Pancreas (tissue), 10 donors: ENCODE measurements around the gene RBBP8. TPM values are rescaled to one million over a fixed set of nuclear protein-coding genes. Genes with fewer than 3 reads are reported as not detected.

Experiments used
- ATAC-seq, 4 donors: fragments of 200-7000 bp; cut with Tn5 transposase; one replicate each; pipeline versions ENCODE4 v1.8.0 to v1.9.1; 2020; ENCODE audit warnings: mild to moderate bottlenecking in 4 of 4, moderate library complexity in 4 of 4
- DNase-seq, 6 donors: peaks; one replicate each; pipeline ENCODE4 v3.0.0-alpha.2; 2020
- FAIRE-seq: peaks from 2 replicates; lab custom pipeline; 2012; peaks lifted over from hg19 to GRCh38; lab: Jason Lieb, UNC
- H3K27ac ChIP-seq, 4 donors: fragments of 200-600 bp; sonication (generic); 1 replicate in 3 of 4; 2 replicates in 1 of 4; pipeline versions ENCODE4 v1.5.0 to v1.8.0; 2020
- H3K27me3 ChIP-seq, 4 donors: fragments of 200-600 bp; one replicate each; pipeline ENCODE4 v1.8.0; 2021
- H3K36me3 ChIP-seq, 3 donors: fragments of 200-600 bp; sonication (generic) in 1 of 3; one replicate each; pipeline versions ENCODE4 v1.5.0 to v1.8.0; 2020 to 2021
- H3K4me1 ChIP-seq, 3 donors: fragments of 200-600 bp; one replicate each; pipeline ENCODE4 v1.8.0; 2021
- H3K4me3 ChIP-seq, 4 donors: fragments of 200-600 bp; sonication (generic) in 2 of 4; one replicate each; pipeline versions ENCODE4 v1.5.0 to v1.8.0; 2020 to 2021
- H3K9me3 ChIP-seq, 4 donors: fragments of 200-600 bp; one replicate each; pipeline ENCODE4 v1.8.0; 2021
- WGBS, 2 donors: extraction: QIAGEN DNeasy Blood & Tissue Kit; methylation state at CpG; one replicate each; pipeline ENCODE4 v1.1.7; 2013; 5-methylcytosine and 5-hydroxymethylcytosine counted together
- intact Hi-C, 3 donors: fragments of 100-400 bp; cut with DNase I; formaldehyde crosslinking; loops; one replicate each; pipeline versions ENCODE4 v1.11.1 to v1.14.2; 2022
- polyA plus RNA-seq, 2 donors: library from polyadenylated mRNA; stranded (reverse); fragments of 200-250 nt; gene quantifications; one replicate each; pipeline ENCODE4 v1.2.3, GENCODE V29; 2013
- total RNA-seq, 6 donors: library from RNA; stranded (reverse); fragmentation: NEBNext Ultra II Directional in 4 of 6; extraction: Animal tissue kit (Norgen Biotek cat#: 25700) in 4 of 6; gene quantifications; one replicate each; pipeline versions ENCODE4 v1.2.1 to v1.2.4, GENCODE V29; 2021 to 2023
- TF ChIP-seq, protein P1 (sequence below), 4 donors: fragments of 200-600 bp; sonication (generic) in 3 of 4; IDR thresholded peaks; one replicate each; pipeline versions ENCODE4 v1.5.0 to v1.8.0; 2021; ENCODE audit warnings: antibody characterized with exemption in 4 of 4
- donor health status: healthy with polysubstance abuse.
- donor health status: DM: no; HTN: no; CAD: no; lungs with moderate emphysema.
- donor health status: DM: no; HTN: no; CAD: no.
- donor health status: control.
- donor health status: control.
- donor health status: Bipolar disorder and iron deficiency.
- donor health status: DM: yes; HTN: yes; CAD: no.
- donor health status: DM: no; HTN: no; CAD: no.
- donor health status: DM: no; HTN: no; CAD: no.
- donor health status: DM: yes; HTN: yes; CAD: no.

The RBBP8 gene
- total and polyA plus RNA-seq, 8 donors: 10.9 to 32.7 (median 19.0) TPM

GRCh38 chr18:23043803-23044376 lies 110.8 kb downstream of the RBBP8 start:
- ATAC-seq: no peak
- intact Hi-C loops: no loop called here
- no peak overlapping the region for H3K4me3 ChIP-seq
- no peaks in the 10 kb centered on the region for H3K4me1 ChIP-seq
- no peak overlapping the region for H3K27ac ChIP-seq
- H3K27me3 ChIP-seq: no peaks in the 10 kb centered on the region
- 75 to 88% methylated on average over 7 of the region's 7 CpGs for WGBS, 2 donors
- TF ChIP-seq, protein P1, sequence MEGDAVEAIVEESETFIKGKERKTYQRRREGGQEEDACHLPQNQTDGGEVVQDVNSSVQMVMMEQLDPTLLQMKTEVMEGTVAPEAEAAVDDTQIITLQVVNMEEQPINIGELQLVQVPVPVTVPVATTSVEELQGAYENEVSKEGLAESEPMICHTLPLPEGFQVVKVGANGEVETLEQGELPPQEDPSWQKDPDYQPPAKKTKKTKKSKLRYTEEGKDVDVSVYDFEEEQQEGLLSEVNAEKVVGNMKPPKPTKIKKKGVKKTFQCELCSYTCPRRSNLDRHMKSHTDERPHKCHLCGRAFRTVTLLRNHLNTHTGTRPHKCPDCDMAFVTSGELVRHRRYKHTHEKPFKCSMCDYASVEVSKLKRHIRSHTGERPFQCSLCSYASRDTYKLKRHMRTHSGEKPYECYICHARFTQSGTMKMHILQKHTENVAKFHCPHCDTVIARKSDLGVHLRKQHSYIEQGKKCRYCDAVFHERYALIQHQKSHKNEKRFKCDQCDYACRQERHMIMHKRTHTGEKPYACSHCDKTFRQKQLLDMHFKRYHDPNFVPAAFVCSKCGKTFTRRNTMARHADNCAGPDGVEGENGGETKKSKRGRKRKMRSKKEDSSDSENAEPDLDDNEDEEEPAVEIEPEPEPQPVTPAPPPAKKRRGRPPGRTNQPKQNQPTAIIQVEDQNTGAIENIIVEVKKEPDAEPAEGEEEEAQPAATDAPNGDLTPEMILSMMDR (IDR thresholded peaks at IDR 0.05): no peak
- no peak for DNase-seq
- FAIRE-seq: no peak
- H3K36me3 ChIP-seq: no peaks in the 10 kb centered on the region
- H3K9me3 ChIP-seq: no peaks in the 10 kb centered on the region

- intact Hi-C loops: no loop called here
- H3K4me1 ChIP-seq: no peaks in the 10 kb centered on the region
- H3K27me3 ChIP-seq: no peaks in the 10 kb centered on the region
- DNase-seq (no peak), ATAC-seq (no peak), FAIRE-seq (no peak)
- no peak overlapping the region for H3K4me3 ChIP-seq
- no peaks in the 10 kb centered on the region for H3K9me3 ChIP-seq
- TF ChIP-seq, protein P1 (IDR thresholded peaks at IDR 0.05): no peak
- no peak overlapping the region for H3K27ac ChIP-seq
- H3K36me3 ChIP-seq: no peaks in the 10 kb centered on the region
- WGBS, 2 donors: 75 to 91% methylated on average over 5 of the region's 5 CpGs
Measured at GRCh38 chr18:23049698-23050373, 116.7 kb downstream of the RBBP8 start.

DNA sequence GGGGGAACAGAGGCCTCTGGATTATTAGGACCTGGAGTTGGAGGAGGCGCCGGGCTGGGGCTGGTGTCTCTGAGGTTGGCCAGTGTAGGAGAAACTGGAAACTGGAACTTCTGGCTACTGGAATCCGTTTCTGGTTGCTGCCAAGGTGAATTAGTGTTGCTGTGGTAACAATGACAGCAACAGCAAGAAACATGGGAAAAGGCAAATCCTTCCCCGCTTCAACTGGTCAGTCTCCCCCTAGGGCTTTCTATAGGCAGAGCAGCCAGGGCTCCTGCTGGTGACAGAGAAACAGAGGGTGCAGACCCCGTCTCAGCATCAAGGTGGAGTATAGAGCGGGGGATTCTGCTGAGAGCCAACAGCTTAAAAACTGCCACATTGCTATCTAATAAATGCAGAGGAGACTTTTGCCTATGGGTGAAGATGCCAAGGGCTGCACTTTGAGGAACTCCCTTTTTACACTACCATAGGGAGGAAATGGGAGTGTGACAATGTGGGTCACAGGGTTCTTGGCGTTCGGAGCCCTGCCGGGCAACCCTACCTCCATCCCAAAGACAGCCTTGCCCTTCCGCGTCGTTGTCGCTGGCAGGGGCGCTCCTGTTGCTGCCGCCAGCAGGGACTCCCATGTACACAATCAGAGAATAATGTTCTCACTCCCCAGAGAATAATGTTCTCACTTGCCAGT lies 120.8 kb downstream of the RBBP8 start:
- FAIRE-seq (no peak), DNase-seq (peak in 2 of 6 donors; percentile 3 to 16), ATAC-seq (peak; percentile 66 to 82 (median 73))
- Histone ChIP-seq H3K4me3 (no peak overlapping the region), H3K27ac (no peak overlapping the region), H3K27me3 (no peaks in the 10 kb centered on the region), H3K4me1 (no peaks in the 10 kb centered on the region), H3K36me3 (no peaks in the 10 kb centered on the region), H3K9me3 (no peaks in the 10 kb centered on the region)
- intact Hi-C loops: no loop called here
- 33 to 37% methylated on average over 15 of the region's 15 CpGs for WGBS, 2 donors
- TF ChIP-seq, protein P1 (IDR thresholded peaks at IDR 0.05): no peak

GRCh38 chr18:23054553-23054952 lies 121.4 kb downstream of the RBBP8 start:
- FAIRE-seq (no peak), ATAC-seq (no peak), DNase-seq (no peak)
- intact Hi-C loops: no loop called here
- TF ChIP-seq, protein P1 (IDR thresholded peaks at IDR 0.05): no peak
- Histone ChIP-seq H3K4me3 (no peak overlapping the region), H3K4me1 (no peaks in the 10 kb centered on the region), H3K36me3 (no peaks in the 10 kb centered on the region), H3K27me3 (no peaks in the 10 kb centered on the region), H3K9me3 (no peaks in the 10 kb centered on the region), H3K27ac (no peak overlapping the region)
- whole genome bisulfite sequencing, 2 donors: 79 to 88% methylated on average over 6 of the region's 6 CpGs
